ENCODE data around the gene NLRP3. TPM values are rescaled to one million over a fixed set of nuclear protein-coding genes. Genes with fewer than 3 reads are reported as not detected.

Gene NLRP3
- total RNA-seq, 1 experiment from 2014 or later, result not detected

DNA sequence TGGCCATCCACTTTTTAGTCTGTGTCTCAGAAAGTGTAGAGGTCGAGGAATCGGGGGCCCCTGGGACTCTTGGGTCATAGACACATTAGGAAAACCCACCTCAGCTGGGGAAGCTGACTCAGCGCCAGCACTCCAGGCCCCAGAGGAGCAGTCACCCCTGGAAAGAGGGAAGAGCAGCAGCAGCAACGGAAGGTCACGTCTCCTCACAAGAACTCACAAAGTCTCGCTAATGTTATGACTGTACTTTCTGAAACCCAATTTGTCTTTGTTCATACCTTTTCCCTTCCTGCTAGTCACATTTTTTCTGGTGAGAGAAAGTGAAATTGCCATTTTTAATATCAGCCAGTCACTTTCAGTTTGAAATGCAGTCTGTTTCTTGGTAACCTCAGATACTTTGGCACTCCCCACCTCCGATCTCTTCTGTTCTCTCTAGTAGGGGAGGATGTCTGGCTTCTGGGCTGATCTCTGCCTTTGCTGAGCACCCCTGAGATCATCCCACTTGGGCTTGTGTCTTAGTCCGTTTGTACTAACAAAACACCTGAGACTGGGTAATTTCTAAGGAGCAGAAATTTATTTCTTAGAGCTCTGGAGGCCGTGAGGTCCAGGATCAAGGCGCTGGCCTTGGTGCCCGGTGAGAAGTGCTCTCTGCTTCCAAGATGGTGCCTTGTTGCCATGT, 6.0 kb upstream of the NLRP3 start:
- no peak overlapping the region for H3K9ac ChIP-seq (ENCODE audit: low read length)
- H3K79me2 ChIP-seq (ENCODE audit: insufficient read depth, low read length), result no peaks in the 10 kb centered on the region

DNA sequence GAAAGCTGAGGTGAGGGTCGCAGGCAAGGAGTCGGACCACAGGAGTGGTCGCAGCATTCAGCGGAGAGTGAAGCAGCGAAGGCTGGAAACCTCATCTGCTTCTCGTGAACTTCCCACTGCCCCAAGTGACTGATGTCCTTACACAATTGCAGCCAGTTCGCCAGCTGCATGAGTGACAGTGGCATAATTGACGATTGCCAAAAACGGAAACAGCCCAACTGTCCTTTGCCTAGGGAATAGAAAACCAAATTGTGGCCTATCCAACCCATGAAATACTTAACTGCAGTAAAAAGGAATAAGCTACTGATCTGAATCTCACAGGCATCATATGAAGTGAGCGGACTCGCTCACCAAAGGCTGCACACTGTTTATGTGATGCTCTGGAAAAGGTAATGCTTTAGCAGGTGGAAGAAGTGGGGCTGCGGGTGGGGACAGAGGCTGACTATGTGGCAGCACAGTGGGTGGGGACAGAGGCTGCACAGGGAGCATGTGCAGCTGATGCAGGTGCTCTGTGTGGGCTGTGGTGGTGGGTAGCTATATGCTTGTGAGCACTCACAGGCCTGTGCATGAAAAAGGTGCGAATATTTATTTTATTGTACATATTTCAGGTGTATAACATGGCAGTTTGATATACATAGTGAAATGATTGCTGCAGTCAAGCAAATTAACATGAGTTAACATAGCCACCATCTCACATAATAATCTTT, 4.2 kb upstream of the NLRP3 start:
- POLR2A ChIA-PET, result no interaction called here
- Histone ChIP-seq H3K4me3 (replicated peaks in 1 of 2; ENCODE audit: low read depth in 1 of 2, low read length in 2 of 2) (no peak overlapping the region), H3K36me3 (ENCODE audit: control insufficient read depth in 1 of 2, insufficient read depth in 2 of 2, low read length in 2 of 2) (no peaks in the 10 kb centered on the region), H3K4me2 (ENCODE audit: low read length) (no peak overlapping the region), H3K79me2 (ENCODE audit: insufficient read depth, low read length) (no peaks in the 10 kb centered on the region), H3K27me3 (ENCODE audit: insufficient read depth, low read length) (no peaks in the 10 kb centered on the region), H3K27ac (ENCODE audit: low read depth, low read length) (no peak overlapping the region), H3K4me1 (ENCODE audit: control insufficient read depth in 1 of 2, insufficient read depth in 2 of 2, low read length in 2 of 2) (peaks cover 0 to 11% of the 10 kb centered on the region in 2 experiments; a peak in 3 of 4 replicates), H3K9ac (ENCODE audit: low read length) (no peak overlapping the region), H4K20me1 (ENCODE audit: insufficient read depth) (no peaks in the 10 kb centered on the region), H2AFZ (ENCODE audit: low read depth, low read length, poor library complexity, severe bottlenecking) (no peak overlapping the region), H3K9me2 (ENCODE audit: insufficient read depth) (no peaks in the 10 kb centered on the region), H3K9me3 (ENCODE audit: control insufficient read depth in 1 of 2, insufficient read depth in 1 of 2, low read depth in 1 of 2, low read length in 2 of 2) (no peaks in the 10 kb centered on the region)
- CTCF ChIA-PET, result no interaction called here
- TF ChIP-seq SRF (IDR thresholded peaks at IDR 0.05; ENCODE audit: low read depth) (no peak), JUND (IDR thresholded peaks at IDR 0.05) (no peak), SP1 (IDR thresholded peaks at IDR 0.05; ENCODE audit: low read depth) (no peak), POLR2AphosphoS5 (IDR thresholded peaks at IDR 0.05; ENCODE audit: low read depth, low read length) (no peak), RAD21 (IDR thresholded peaks at IDR 0.05; ENCODE audit: low read depth) (no peak), EGR1 (IDR thresholded peaks at IDR 0.05; ENCODE audit: low read depth) (no peak), EZH2phosphoT487 (IDR thresholded peaks at IDR 0.05; ENCODE audit: borderline replicate concordance) (no peak)
- TF ChIP-seq, protein P1, sequence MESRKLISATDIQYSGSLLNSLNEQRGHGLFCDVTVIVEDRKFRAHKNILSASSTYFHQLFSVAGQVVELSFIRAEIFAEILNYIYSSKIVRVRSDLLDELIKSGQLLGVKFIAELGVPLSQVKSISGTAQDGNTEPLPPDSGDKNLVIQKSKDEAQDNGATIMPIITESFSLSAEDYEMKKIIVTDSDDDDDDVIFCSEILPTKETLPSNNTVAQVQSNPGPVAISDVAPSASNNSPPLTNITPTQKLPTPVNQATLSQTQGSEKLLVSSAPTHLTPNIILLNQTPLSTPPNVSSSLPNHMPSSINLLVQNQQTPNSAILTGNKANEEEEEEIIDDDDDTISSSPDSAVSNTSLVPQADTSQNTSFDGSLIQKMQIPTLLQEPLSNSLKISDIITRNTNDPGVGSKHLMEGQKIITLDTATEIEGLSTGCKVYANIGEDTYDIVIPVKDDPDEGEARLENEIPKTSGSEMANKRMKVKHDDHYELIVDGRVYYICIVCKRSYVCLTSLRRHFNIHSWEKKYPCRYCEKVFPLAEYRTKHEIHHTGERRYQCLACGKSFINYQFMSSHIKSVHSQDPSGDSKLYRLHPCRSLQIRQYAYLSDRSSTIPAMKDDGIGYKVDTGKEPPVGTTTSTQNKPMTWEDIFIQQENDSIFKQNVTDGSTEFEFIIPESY (IDR thresholded peaks at IDR 0.05; ENCODE audit: extremely low read depth, insufficient replicate concordance, low read length), result no peak
- TF ChIP-seq, protein P2, sequence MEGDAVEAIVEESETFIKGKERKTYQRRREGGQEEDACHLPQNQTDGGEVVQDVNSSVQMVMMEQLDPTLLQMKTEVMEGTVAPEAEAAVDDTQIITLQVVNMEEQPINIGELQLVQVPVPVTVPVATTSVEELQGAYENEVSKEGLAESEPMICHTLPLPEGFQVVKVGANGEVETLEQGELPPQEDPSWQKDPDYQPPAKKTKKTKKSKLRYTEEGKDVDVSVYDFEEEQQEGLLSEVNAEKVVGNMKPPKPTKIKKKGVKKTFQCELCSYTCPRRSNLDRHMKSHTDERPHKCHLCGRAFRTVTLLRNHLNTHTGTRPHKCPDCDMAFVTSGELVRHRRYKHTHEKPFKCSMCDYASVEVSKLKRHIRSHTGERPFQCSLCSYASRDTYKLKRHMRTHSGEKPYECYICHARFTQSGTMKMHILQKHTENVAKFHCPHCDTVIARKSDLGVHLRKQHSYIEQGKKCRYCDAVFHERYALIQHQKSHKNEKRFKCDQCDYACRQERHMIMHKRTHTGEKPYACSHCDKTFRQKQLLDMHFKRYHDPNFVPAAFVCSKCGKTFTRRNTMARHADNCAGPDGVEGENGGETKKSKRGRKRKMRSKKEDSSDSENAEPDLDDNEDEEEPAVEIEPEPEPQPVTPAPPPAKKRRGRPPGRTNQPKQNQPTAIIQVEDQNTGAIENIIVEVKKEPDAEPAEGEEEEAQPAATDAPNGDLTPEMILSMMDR (IDR thresholded peaks at IDR 0.05 in 2 of 3, conservative IDR thresholded peaks at IDR 0.05 in 1 of 3; ENCODE audit: borderline replicate concordance in 1 of 3, insufficient read depth in 1 of 3, low read depth in 2 of 3, low read length in 2 of 3), result no peak
- TF ChIP-seq, protein P3, sequence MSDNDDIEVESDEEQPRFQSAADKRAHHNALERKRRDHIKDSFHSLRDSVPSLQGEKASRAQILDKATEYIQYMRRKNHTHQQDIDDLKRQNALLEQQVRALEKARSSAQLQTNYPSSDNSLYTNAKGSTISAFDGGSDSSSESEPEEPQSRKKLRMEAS (IDR thresholded peaks at IDR 0.05), result no peak
- intact Hi-C loops (cut with micrococcal nuclease), result no loop called here
- BruUV-seq (replicated peaks), result no TSS peak
- DNase-seq (ENCODE audit: low read depth, low spot score) (no peak), ATAC-seq (no peak)
- RAD21 ChIA-PET (ENCODE audit: low non-redundant PET in 1 of 2, low total read pairs in 2 of 2, uncharacterized antibody in 2 of 2, unreplicated experiment in 2 of 2), result no interaction called here

More for the DNA sequence above, 6.0 kb upstream of the NLRP3 start:
- H3K9me3 ChIP-seq (ENCODE audit: control insufficient read depth in 1 of 2, insufficient read depth in 1 of 2, low read depth in 1 of 2, low read length in 2 of 2), result no peaks in the 10 kb centered on the region
- no peak overlapping the region for H3K4me2 ChIP-seq (ENCODE audit: low read length)
- no peak overlapping the region for H2AFZ ChIP-seq (ENCODE audit: low read depth, low read length, poor library complexity, severe bottlenecking)
- ATAC-seq (no peak), DNase-seq (ENCODE audit: low read depth, low spot score) (no peak)
- TF ChIP-seq EZH2phosphoT487 (IDR thresholded peaks at IDR 0.05; ENCODE audit: borderline replicate concordance) (no peak), SIN3A (IDR thresholded peaks at IDR 0.05; ENCODE audit: low read depth) (no peak), EGR1 (IDR thresholded peaks at IDR 0.05; ENCODE audit: low read depth) (no peak)
- H3K27ac ChIP-seq (ENCODE audit: low read depth, low read length), result no peak overlapping the region
- H3K4me3 ChIP-seq (replicated peaks in 1 of 2; ENCODE audit: low read depth in 1 of 2, low read length in 2 of 2), result no peak overlapping the region
- H3K9me2 ChIP-seq (ENCODE audit: insufficient read depth), result no peaks in the 10 kb centered on the region
- ChIA-PET CTCF (no interaction called here), RAD21 (ENCODE audit: low non-redundant PET in 1 of 2, low total read pairs in 2 of 2, uncharacterized antibody in 2 of 2, unreplicated experiment in 2 of 2) (no interaction called here), POLR2A (no interaction called here)
- no peaks in the 10 kb centered on the region for H4K20me1 ChIP-seq (ENCODE audit: insufficient read depth)
- no peaks in the 10 kb centered on the region for H3K36me3 ChIP-seq (ENCODE audit: control insufficient read depth in 1 of 2, insufficient read depth in 2 of 2, low read length in 2 of 2)
- intact Hi-C loops (cut with micrococcal nuclease), result no loop called here
- peaks cover 0 to 1% of the 10 kb centered on the region in 2 experiments; a peak in 1 of 4 replicates for H3K4me1 ChIP-seq (ENCODE audit: control insufficient read depth in 1 of 2, insufficient read depth in 2 of 2, low read length in 2 of 2)
- H3K27me3 ChIP-seq (ENCODE audit: insufficient read depth, low read length), result no peaks in the 10 kb centered on the region
- no TSS peak for BruUV-seq (replicated peaks)

All from HCT116 (cell line).